Activated CD4-positive, alpha-beta T cell treated with anti-CD3 and anti-CD28 coated beads, Interleukin-2, amount 50 U/mL, for 4 hours (primary cell): ENCODE measurements around the gene XPO6.
"Not testable (repeated sequence)": the region's sequence is repeated elsewhere in the genome, so short reads cannot be mapped to it uniquely, and the experiment has no call there.

ENCODE experiments used
- DNase-seq, 2 experiments: peaks; one replicate each; pipeline ENCODE4 v3.0.0-alpha.2; 2020

XPO6 gene

GRCh38 chr16:28211758-28212531 lies at the start of gene XPO6:
Gene XPO6, minus strand, starts transcription at chr16:28211965. Its CDS starts 597 bp downstream, at chr16:28211368.
- peak; percentile 99 for DNase-seq

GRCh38 chr16:28260193-28260592 lies 48.4 kb upstream of the XPO6 start:
- no peak for DNase-seq

GRCh38 chr16:28259781-28260150 lies 48.0 kb upstream of the XPO6 start:
- no peak for DNase-seq

GRCh38 chr16:28259091-28259780 lies 47.5 kb upstream of the XPO6 start:
- DNase-seq: no peak

- DNase-seq: no peak
These were observed 46.8 kb upstream of the XPO6 start for GRCh38 chr16:28258567-28258966.

- DNase-seq: no peak
These were observed 45.5 kb upstream of the XPO6 start for GRCh38 chr16:28257256-28257655.

- no peak for DNase-seq
These were observed 44.1 kb upstream of the XPO6 start for GRCh38 chr16:28255838-28256237.

GRCh38 chr16:28254158-28254557 lies 42.4 kb upstream of the XPO6 start:
- DNase-seq: no peak

- no peak for DNase-seq
These were observed 39.2 kb upstream of the XPO6 start for GRCh38 chr16:28250999-28251398.

GRCh38 chr16:28249483-28249882 lies 37.7 kb upstream of the XPO6 start:
- DNase-seq: not testable (repeated sequence)

- no peak for DNase-seq
These were observed 30.2 kb upstream of the XPO6 start for GRCh38 chr16:28241924-28242323.

GRCh38 chr16:28237754-28238357 lies 26.1 kb upstream of the XPO6 start:
- no peak for DNase-seq

GRCh38 chr16:28231763-28232162 lies 20.0 kb upstream of the XPO6 start:
- no peak for DNase-seq

- DNase-seq: not testable (repeated sequence)
These were observed 12.1 kb upstream of the XPO6 start for GRCh38 chr16:28223909-28224308.

GRCh38 chr16:28219777-28220176 lies 8.0 kb upstream of the XPO6 start:
- not testable (repeated sequence) for DNase-seq

GRCh38 chr16:28219282-28219681 lies 7.5 kb upstream of the XPO6 start:
- DNase-seq: no peak

GRCh38 chr16:28218109-28218508 lies 6.3 kb upstream of the XPO6 start:
- peak; percentile 54 to 60 for DNase-seq

GRCh38 chr16:28217326-28217725 lies 5.6 kb upstream of the XPO6 start:
- no peak for DNase-seq

GRCh38 chr16:28213396-28213795 lies 1.6 kb upstream of the XPO6 start:
- no peak for DNase-seq

- no peak for DNase-seq
These were observed 738 bp upstream of the XPO6 start for GRCh38 chr16:28212532-28212873.

GRCh38 chr16:28210979-28211588 lies 681 bp downstream of the XPO6 start:
- DNase-seq: peak; percentile 58 to 64

GRCh38 chr16:28210264-28210663 lies 1.5 kb downstream of the XPO6 start:
- no peak for DNase-seq

- DNase-seq: no peak
These were observed 2.9 kb downstream of the XPO6 start for GRCh38 chr16:28208824-28209223.

GRCh38 chr16:28208131-28208530 lies 3.6 kb downstream of the XPO6 start:
- DNase-seq: no peak
